ENCODE measurements around the gene TARP.
A peak's percentile ranks its signal among the peaks of the same experiment; 100 is the strongest.

The TARP gene

DNA sequence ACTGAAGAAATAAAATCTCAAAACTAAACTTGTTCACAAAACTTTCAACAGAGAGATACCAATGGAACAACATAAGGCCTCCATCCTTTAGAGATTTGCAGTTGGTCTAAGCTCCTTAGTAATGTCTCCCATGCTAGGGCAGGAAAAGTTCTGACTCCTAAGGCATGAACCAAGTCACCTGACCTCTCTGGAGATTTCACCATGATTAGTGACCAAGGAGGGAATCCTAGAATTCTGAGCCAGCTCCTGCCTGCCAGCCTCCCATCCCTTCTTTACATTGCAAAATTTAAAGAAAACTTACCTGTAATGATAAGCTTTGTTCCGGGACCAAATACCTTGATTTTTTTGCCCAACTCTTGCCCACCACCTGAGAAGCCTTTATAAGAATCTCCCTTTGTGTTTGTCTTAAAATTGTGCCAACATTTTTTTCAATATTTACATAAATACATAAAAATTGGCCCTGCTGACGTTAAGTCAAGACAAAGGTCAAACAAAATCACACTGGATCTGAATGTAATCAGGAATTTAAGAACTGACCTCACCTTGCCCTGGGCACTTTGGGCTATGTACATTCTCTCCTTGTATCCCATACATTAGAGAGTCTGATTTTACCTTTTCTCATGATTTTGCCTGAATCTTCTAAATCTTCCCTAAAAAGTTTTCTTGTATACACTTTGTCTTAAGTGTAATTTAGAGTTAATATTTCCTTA is at the start of gene TARP:
TSS of gene TARP (minus strand) at position 351 of the 710 bp plus-strand sequence.
- DNase-seq: no peak

DNA sequence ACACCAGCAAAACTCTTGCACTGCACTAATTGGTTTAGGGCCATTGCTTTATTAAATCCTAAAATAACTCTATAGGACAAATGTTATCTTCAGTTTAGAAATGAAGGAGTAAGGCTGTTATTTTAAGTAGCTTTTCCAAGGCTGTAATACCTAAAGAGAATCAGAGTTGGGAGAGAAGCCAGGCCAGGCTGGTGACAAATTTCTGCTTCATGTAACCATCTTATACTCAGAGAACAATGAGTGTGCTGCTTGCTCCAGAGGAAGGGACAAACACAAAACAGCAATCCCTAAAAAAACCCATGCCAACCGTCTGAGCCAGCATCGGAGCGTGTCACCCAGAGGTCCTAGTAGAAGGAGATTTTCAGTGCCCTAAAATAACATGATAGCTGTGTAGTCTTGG is 49.7 kb upstream of the TARP start:
- DNase-seq: no peak

DNA sequence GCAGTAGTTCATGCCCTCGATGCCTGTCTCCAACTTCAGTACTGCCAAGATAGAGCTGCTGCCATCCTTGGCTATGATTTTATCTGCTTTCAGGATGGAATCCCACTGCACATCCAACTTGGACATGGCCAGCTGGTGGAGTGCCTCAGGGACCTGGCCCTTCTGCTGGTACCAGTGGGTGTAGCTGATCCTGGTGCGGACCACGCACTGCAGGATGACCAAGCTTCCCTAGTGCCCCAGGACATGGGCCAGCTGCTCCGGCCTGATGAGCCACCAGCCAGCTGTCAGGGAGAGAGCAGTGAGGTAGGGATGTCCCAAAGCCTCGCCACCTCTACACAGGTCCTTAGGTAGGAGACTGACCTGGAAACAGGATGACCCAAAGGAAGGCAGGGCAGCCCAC is 49.0 kb upstream of the TARP start:
- DNase-seq: no peak

DNA sequence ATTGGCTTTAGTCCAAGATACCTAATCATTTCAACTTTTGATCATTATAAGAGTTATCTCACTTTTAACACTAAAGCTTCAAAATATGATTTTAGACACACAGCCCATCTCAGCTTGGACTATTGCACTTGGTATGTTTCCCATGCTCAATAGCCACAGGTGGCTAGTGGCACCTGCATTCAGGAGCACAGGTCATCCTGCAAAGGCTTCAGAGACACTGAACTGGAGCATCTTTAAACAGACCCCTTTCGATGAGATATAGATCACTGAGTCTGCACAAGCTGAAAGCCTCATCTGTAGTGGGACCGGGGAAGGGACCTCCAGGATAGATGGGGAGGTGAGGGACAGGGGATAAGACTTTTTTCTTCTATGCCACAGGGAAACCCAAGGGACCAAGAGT is 48.5 kb upstream of the TARP start:
- DNase-seq: no peak

DNA sequence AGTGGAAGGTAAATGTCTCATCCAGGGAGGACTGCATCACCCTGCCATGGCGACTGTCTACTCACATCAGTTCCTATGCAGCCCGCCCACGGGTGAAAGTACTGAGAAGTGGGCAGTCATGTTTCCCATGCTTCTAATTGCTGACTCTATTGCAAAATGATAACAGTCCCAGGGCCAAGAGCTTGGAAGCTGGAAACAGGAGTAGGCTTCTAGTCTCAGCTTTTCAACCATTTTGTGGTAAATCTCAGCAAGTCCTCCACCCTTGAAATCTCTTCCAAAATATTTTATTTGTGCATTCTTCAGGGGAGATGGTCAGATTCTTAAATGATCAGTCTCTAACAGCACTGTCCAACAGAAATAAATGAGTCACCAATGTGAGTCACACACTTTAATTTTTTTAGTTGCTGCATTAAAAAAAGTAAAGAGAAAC is 48.1 kb upstream of the TARP start:
- DNase-seq: no peak

DNA sequence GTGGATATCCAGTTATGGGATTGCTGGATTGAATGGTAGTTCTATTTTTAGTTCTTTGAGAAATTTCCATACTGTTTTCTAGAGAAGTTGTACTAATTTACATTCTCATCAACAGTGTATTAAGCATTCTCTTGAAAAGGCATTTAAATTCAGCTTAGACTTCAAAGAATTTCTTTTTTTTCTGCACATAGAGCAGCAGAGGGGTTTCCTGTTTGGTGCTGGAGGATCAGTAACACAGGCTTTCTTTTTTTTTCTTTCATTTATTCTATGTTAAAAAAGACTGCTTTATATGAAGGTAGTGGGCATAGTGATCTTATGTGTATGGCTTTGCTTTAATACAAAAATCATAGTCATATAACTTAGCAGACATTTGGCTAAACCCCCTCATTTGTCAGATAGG is 47.6 kb upstream of the TARP start:
- no peak for DNase-seq

DNA sequence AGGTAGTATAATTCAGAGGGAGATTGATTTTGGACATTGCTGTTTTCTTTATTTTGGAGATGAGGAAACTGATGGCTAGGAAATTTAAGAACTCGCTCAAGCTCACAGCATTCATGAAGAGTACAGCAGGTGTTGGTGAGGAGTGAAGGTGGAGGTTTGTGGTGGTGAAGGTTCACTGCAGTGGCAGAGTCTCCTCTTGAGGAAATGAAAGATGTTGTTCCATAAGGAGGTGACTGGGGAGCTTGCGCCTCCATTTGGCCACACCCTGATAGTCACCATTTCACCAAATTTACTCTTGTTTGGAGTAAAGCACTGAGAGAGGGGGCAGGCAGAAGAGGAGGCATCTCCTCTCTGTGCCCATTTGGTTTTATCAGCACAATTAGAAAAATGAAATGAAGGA is 46.4 kb upstream of the TARP start:
- no peak for DNase-seq

DNA sequence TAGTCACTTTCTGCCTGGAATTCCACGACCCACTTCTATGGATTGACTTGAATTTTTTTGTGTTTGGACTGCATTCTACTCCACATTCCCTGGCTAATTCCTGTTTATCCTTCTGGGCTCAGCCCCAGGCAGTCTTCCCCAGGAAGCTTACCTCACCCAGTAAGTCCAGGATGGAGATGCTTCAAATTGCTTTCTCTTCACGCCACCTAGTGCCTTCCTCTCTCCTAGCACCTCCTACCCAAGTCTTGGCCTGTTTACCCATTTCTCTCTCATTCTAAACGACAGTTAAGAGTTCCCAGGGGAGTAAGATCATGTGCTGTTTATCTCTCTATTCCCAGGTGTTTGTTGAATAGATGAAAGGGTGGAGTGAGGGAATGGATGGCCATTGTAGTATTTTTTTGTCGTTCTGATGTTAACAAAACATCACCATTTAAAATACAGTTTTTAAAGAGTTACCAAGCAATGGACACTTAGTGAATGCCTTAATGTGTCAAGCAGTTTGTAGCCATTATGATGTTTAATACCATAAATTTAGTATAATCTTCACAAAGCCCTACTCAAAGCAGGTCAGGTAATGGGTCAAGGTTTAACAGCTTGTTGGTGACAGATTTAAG is 45.5 kb upstream of the TARP start:
- DNase-seq: no peak

DNA sequence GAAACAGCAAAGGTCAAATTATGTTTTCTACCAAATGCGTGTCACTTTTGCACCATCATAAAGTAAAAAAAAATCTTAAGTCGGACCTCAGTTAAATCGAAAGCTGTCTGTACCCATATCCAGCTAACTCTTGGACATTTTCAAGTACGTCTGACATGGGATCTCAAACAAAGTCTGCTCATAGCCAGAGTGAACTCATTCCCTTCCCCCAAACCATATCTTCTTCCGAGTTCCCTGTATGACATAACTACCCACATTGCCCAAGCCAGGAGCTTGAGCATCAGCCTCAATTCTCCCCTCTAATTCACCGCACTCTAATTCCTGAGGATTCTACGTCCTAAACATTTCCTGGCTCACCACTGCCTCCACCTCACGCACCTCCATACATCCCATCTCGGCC is 44.8 kb upstream of the TARP start:
- no peak for DNase-seq

DNA sequence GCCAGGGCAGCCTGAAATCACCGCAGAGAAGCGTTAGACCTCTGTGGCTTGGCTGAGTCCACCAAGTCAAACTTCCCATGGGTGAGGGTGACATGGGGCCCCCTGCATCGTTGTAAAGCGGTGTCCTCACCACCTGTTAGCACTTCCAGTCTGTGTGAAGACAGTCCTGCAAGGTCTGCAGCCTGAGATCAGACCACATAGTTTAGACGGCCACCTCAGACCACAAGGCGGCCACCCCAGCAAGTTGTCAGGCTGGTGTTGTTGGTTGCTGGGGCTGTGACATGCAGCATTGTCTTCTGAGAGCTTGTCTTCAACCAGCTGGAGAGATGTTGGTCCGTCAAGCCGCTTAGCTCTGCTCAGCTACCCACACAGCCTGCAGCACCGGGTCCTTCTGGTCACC is 44.1 kb upstream of the TARP start:
- DNase-seq: no peak

DNA sequence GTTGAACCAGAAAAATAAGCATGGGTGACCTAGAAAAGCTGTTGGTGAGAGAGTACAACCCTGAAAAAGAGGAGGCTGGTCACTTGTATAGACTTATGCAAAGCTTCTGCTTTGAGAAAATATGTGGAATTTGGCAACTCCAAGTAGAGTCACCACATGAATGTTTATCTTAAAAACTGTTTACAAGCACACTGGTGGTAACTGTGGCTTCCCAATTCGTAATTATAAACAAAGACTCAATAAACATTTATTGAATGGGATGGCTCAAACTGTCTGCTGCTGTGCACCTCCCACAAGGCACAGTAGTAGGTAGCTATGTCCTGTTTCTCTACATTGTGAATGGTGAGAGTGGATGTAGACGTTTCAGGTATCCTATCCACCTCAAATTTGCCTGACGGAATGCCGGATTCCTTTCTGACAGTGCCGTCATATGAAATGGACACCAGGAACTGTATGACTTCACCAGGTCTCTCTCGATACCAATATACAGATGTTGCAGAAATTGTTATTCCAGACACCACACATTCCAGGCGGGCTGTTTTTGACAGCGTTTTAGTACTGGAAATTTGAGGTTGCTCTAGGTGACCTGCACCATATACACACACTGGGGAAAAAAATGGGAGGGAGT is 43.4 kb upstream of the TARP start:
- no peak for DNase-seq

DNA sequence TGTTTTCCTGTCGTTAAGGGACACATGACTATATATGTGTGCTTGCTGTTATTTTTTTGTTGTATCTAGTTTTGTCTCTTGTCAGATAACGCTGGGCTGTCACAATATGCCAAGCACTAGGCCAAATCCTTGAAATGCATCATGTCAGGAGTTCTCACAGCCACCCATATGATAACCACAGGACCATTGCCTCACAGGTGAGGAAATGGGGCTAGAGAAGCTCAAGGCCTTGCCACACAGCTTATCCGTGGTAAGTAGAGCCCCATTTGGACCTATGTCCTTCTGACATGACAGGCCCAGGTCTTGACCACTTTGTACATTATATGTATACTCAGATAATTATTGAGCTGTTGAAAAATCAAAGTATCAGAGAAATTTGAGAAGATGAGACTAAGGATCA is 42.0 kb upstream of the TARP start:
- no peak for DNase-seq

DNA sequence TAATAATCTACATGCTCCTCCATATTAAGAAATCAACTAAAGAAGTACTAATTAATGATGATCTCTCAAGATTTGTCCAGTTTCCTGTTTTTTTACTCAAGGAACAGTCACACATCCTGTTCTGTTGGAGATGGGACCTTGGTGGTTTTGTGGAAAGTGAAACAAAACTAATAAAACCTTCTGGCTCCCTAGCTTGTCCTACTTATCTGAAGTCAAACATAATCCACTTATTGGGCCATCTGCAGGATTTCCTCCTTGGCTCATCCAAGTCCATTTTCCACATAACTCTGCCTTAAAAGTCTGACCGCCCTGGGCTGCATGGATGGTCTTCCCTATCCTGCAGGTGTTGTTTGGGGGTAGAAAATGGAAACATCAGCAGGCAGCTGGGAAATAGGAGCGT is 39.4 kb upstream of the TARP start:
- DNase-seq: no peak

DNA sequence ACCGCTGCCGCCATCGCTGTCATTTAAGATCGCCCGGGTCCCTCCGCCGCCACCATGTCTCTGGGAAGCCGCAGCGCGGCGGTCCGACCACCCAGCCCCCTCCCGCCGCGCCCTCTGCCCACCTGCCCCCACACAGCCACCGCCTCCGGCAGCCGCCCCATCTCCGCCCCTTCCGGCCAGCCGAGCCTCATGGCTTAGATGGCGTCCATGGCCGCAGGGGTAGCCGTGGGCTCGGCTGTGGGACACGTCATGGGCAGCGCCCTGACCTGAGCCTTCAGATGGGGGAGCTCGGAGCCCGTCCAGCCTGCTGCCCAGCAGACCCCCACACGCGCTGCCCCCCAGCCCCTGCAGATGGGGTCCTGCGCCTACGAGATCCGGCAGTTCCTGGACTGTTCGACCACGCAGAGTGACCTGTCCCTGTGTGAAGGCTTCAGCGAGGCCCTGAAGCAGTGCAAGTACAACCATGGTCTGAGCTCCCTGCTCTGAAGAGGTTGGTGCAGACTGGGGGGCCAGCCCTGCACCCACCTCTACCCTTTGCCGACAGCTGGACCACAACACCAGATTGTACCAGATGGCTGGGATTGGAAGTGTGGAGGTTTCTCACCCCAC is 38.0 kb upstream of the TARP start:
- no peak for DNase-seq

DNA sequence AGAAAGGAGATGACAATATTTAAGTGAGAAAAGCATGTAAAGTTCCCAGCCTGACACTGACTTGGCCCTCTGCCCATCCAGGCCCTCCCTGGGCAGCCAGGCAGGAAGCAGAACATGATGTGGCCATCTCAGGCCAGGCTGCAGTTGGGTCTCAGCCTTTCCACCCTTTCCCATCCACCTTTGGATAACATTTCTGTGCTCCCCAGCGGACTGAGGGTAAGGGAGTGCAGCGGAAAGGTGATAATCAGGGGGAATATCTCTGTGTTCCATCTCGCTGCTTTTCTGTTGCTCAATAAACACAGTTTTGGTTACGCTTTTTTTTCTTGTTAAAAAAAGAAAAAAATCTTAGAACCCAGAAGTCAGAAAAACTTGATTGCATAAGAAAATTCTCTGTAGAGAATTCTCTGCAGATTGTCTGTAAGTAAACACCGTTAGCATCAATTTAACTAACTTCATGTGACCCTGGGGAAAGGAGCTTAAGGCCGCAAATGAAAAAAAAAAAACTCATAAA is 37.2 kb upstream of the TARP start:
- no peak for DNase-seq

DNA sequence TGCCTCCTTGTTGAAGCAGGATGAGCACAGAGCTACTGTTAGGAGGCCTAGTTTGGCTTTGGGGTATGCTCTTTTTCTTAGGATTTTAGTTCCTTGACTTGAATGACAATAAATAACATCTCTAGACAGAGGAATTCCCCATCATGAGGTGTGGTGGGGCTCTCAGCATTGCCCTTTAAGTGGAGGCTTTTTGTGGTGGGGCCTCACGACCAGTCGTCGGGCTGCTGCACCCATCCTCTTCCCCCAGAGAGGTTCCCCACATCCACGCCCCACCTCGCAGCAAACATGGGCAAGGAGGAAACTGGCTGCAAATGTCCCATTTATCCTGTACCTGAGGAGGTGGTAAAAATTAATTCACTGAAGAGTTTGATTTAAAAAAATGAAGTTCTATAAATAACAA is 36.1 kb upstream of the TARP start:
- no peak for DNase-seq

DNA sequence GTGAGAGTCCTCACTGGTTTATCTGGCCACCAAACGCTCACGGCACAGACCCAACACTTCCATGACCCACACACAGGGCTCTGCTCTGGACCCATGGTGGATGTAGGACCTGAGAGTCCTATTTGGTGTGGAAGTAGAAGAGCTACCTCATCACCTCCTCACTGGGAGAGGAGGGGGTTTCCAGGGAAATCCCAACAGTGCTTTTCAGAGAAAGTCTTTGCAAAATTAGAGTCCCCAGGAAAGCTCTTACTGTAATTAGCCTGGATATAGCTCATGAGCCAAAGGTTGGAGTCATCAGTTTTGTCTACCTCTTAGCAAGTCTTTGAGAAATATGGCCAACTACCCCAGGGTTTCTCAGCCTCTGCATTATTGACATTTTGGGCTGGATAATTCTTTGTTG is 34.7 kb upstream of the TARP start:
- no peak for DNase-seq

DNA sequence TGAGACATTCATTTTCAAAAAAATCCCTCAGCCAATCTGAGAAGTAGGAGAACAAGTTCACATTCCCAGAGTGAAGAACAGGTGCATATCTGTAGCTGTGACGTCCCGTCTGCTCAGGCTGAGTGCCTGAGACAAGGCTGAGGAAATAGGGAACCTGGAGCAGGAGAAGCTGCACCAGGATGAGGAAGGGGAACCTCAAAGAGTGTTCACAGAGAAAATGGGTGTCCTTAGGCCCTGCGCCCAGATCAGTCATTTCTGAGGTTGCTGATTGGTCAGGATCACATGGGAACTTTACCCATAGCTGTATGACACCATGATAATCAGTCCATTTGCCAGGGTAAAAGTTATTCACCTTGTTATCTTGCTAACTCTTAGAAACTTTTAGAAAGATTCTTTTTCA is 34.2 kb upstream of the TARP start:
- no peak for DNase-seq

DNA sequence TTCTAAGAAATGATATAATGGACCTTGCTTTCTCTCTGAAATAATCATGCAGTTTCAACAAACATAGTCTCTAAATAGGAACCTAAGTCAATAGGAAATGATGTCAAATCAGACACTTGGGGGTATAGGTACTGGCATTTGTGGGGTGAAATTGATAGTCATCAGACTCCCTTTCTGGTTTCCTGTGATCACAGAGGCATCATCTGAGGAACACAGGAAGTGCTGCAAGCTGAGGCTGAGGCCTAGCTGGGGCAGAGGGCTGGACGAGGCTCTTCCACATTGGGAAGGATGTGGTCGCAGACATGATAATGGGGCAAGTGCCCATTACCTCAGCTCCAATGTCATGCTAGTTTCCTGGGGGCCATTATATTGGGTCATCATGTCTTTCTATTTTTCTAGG is 33.5 kb upstream of the TARP start:
- DNase-seq: no peak

DNA sequence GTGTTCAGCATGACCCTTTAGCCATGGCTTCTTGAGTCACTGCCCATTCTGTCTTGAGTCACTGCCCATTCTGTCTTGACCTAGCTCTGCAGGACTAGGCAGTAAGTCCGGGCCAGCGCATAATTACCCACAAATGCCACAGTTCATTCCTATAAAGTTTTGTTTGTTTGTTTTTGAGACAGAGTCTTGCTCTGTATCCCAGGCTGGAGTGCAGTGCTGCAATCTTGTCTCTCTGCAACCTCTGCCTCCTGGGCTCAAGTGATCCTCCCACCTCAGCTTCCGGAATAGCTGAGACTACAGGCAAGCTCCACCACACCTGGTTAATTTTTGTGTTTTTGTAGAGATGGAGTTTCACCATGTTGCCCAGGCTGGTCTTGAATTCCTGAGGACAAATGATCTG is 32.7 kb upstream of the TARP start:
- no peak for DNase-seq

DNA sequence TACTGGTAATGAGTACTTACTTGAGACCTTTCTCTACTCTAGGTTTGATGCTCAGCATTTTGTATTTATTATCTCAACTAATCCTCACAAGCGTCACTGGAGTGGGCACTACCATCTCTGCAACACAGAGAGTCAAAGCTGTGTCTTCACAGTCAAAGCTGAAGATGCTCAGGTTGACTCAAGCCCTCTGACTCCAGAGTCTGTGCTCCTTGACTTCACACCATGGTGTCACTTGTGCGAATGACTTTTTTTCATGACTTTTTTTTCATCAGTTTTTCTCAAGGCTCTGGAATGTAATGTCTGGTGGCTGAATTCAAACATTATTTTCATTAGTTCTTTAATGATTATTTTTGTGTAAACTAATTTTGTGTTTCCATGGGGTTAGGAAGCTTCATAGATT is 30.4 kb upstream of the TARP start:
- no peak for DNase-seq

DNA sequence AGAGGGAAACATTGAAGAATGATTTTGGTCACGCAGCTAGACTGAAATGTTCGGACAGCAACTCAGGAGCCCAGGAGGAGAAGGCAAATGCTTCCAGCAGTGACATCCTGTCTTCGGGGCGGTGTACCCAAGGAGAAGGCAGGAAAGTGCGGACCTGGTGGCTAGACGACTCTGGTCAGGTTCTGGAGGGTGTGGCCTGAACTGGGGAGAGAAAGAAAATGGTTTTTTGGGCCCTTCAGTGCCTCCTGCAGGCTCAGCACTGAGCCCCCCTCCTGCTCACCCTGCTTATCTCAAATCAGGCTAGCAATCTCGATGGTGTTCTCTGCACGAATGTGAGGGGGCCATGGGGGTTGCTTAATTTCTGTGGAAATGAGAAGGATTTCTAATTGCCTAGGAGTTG is 26.7 kb upstream of the TARP start:
- peak; percentile 23 for DNase-seq

DNA sequence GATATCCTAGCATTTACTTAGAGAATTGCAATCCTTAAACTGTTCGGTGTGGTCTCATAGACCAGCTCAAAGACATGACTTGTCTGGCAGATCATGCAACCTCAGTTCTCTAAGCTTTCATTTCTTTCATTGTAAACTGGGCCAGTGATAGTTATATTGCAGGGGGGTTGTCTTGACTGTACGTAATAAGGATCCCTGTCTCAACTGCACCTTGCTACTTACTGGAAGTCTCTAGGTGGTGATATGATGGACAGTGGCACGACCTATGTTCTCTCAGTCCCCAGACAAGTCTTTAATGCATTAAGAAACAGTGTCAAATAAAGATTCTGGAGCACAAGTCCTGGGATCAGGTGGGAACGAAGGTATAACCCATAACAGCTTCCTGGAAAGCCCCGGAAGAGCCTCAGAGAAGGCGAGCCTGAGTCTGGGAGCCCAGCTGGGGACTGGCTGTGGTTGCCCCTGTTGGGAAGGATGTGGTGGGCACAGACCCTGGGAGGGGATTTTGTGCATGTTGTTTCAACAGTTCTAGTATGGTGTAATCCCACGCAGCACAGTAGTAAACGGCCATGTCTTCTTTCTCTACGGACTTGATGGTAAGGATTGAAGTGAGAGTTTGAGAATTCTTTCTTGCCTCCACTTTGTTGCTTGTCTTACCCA is 26.0 kb upstream of the TARP start:
- no peak for DNase-seq
